ENCODE results near the gene CREB3L2.

DNA sequence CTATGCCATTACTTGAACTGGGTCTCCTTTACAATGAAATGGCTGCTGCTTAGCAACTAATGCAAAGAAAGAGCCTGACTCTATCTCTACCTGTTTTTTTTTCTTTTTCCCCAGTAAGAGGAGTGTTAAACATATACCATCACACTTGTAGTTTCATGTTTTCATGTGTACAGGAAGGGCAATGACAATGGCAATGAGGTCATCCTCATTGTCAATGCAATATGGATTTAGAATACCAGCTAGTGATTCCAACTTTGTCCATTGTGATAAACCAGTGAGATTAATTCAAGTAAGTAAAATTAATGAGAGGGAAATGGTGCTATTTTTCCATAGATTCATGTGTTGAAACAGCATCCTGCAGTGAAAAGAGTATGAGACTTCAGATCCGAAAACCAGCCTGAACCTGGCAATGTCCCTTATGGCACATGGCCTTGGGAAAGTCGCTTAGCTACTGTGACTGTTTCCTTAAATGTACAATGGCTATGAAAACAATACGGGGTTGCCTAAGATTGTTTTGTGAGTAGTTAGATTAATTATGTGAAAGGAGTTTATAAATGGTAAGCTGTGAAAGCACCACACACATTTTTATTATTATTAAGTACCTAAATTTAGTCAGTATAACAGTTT, 166.3 kb downstream of the CREB3L2 start:
- TF ChIP-seq, protein P1, sequence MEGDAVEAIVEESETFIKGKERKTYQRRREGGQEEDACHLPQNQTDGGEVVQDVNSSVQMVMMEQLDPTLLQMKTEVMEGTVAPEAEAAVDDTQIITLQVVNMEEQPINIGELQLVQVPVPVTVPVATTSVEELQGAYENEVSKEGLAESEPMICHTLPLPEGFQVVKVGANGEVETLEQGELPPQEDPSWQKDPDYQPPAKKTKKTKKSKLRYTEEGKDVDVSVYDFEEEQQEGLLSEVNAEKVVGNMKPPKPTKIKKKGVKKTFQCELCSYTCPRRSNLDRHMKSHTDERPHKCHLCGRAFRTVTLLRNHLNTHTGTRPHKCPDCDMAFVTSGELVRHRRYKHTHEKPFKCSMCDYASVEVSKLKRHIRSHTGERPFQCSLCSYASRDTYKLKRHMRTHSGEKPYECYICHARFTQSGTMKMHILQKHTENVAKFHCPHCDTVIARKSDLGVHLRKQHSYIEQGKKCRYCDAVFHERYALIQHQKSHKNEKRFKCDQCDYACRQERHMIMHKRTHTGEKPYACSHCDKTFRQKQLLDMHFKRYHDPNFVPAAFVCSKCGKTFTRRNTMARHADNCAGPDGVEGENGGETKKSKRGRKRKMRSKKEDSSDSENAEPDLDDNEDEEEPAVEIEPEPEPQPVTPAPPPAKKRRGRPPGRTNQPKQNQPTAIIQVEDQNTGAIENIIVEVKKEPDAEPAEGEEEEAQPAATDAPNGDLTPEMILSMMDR (IDR thresholded peaks at IDR 0.05), result no peak
- no peak for TF ChIP-seq POLR2A (IDR thresholded peaks at IDR 0.05)

Data from lower leg skin (tissue), 3 donors.